NCI-H1417 (cell line): ENCODE measurements around the gene MITF.
A peak's percentile ranks its signal among the peaks of the same experiment; 100 is the strongest.

Experiments
- DNase-seq, 3 experiments: peaks; one replicate each; lab custom pipeline; 2025; lab: John Stamatoyannopoulos, UW

The MITF gene

DNA sequence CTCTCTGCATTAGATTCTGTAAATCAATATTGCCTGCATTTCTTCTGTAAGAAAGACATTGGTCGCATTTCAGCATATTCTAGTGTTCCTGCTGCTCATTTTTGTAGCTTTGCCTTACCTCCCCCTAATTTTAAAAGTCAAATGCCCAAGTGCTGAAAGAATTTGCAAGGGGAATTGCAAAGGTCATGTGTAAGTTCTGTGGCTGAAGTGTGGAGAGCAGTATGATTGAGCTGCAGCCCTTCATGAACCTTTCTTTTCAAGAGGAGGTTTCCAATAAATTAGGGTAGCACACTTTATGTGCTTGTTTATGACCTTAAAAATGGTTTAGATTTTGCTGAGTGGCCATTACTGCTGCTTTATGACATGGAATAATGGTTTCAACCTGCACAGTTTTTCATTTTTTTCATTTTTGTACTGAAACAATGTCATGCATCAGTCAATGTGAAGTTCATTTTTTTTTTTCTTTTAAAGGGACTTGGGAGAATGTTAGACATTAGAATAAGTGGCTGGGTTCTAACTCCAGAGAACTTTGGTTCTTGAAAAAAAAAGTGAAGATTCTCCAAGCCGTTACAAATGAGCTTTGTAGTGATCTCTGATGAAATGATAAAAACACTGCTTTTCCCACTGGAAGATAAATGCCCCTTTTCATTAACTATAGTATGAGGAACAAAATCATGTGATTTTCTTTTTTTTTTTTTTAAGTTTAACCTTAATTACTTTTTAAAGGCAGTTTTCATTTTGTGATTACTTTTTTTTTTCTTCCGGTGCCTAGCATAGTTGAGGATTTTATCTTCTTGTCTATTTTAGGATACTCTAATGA, 99.6 kb downstream of the MITF start:
- DNase-seq = no peak

DNA sequence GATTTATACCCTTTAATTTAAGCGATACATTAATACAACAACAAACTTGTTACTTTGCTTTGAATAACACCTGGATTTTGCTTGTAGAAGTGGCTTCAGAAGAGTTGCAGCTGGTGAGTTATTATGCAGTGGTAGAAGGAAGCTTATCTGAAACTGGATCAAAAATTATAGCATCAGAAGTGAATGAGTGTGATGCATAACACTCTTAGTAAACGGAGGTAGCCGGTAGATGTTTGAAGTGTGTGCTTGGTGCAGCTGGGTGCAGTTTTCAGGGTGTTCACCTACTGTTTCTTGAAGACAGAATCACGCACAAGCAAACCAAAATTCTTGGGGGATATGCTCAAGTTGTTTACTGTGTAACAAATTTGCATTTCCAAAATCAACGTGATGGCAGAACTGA, 103.1 kb downstream of the MITF start:
- no peak for DNase-seq

DNA sequence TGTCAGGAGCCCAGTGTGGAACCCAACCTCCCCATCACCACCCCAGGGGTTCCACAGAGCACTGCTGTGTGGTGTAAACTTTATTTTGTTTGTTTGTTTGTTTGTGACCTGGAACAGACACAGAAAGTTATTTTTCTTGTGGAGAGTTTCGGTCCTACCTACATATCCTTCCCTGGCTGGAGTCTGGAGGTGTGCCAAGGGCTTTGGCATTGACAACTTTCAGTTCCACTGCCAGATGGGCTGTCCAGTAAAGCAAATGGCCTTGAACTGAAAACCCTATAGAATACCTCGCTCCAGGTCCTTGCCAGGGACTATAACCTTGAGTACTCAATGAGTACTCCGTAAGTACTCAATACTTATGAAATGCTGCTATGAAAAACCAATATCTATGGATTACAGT, 103.5 kb downstream of the MITF start:
- no peak for DNase-seq

DNA sequence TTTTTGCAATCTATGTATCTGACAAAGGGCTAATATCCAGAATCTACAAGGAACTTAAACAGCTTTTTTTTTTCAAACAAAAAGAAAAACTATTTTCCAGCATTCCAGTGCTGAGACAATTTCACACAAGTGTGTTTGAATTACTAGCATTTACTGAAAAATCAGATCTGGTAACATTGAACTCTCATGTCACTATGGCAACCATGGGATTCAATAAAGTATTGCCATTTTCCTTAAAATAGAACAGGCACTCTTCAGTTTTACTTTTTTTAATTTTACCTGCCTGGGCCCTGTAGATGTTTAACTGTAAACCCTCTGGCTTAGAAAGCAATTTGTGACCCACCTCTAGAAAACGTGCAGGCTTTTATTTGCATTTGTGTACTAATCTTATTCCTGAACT, 105.4 kb downstream of the MITF start:
- DNase-seq = no peak

DNA sequence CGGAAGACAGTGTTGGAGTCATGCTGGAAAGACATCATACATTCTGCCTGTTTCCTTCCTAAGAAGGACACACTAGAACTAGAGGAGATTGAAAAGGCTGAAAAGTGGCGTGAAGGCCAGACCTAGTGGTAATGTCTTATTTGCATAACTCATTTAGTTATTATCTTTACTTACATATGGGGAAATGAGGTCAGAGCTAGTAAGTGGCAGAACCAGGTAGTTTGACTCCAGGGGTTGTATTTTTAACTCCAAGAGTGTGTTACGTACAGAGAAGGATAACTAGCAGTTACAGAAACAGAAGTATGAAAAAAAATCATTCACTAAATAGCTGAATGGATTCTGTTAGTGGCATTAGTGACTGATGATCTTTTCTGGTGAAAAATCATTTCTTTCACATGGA, 108.0 kb downstream of the MITF start:
- no peak for DNase-seq

DNA sequence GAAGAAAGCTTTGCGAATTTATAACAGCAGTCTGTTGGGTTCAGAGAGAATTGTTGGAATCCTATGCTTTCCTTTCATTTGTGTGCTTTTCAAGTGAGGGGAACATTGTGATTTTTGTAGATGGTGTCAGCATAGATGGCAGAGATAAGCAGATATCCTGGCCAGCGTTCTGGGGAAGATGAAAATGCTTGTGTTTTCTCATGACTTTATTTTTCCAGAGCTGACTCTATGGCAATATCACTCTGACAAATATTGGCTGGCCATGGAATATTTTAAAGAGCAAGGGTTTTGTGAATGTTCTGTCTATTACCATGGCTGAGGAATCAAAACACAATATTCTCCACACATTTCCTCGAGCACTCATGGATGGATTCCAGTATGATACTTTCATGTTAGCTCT, 108.8 kb downstream of the MITF start:
- DNase-seq = no peak

DNA sequence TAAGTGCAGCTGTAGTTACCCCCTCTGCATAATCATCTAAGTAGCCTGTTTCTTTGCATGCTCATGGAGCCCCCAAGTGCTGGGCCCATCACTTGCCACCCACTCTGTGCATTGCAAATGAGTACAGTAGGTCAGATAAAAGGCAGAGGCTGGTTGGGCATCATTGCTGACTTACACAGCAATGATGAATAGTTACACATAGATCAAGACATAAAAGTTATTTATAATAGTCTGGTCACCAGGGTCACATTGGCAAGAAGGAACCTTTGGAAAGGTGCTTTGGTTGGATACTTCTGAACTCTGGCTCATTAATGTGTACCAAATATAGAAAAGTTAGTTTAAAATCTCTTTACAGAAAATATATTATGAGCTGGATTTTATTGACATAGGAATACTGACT, 111.6 kb downstream of the MITF start:
- no peak for DNase-seq

DNA sequence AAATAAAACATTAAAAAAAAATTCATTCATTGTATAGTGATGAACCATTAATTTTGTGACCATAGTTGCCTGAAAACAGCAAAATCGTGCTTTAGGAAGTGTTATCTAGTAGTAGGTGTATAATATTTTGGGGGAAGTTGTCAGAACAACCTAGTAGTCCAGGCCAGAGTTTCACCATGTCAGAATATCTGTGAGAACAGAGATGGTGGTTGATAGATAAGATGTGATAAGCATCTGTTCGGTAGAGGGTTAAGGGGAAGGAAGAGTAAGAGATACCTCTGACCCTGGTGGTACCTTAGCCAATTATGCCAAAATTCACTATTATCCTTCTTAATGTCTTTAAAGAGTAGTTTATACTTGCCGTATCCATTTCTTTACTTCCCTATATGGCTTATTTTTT, 113.8 kb downstream of the MITF start:
- no peak for DNase-seq

DNA sequence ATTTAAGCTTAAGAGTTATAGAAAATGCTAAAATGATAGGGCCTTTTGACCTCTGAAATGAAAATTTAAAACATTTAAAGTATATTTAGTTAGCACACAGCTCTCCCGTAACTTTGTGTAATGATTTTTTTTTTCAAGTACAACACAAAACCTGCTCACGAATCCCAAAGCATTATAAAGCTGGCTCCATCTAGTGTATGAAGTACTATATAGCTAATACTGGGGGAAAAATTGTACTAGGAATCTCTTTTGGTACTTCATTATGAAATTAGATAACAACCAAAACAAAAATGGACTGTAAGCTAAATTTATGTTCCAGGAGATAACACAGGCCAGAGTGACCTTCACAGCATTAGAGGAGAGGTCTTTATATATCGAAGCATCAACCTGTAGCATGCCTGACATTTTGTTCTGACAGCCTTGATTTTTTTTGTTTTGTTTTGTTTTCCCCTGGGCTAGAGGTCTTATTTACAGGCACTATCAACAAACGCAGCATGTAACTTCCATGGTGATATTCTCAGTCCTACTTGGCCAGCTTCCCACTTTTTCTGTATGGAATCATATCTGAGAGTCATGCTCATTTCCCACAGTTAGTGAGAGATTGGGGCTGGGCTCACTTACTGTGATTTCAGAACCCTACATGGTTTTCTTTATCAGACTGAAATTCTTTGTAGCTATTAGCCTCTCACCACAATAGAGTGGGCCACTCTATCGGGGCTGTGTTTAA, 116.3 kb downstream of the MITF start:
- DNase-seq = peak in 2 of 3 experiments; percentile 13 to 51

DNA sequence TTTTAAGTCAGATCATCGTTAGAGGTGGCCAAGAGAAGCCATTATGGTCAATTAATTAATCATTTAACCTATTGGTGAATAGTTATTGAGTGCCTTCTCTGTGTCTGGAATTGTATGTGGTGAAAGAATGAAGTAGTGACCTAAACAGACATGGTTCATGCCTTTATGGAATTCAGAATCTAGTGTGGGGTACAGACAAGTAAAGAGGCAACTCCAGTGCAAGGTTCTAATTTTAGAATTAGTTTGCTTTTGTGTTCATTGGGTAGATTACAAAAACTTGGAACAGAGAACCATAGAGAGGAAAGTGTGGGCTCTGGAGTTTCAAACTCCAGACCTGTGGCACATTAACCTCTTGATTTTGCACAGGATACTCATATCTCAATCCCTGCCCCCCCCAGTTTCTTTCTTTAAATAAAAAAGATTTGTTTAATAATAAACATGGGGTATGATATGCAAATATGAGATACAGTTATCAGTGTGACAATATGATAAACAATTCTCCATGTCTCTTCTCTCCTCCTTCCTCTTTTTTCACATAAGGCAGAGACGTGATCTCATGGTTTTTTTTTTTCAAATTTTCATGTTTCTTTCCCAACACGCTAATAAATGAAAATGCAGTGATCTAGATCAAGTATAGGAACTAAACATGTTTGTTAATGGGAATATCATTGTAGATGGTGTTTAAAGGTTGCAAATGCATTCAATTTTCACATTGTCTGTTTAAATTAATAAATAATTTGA, 117.9 kb downstream of the MITF start:
- no peak for DNase-seq

DNA sequence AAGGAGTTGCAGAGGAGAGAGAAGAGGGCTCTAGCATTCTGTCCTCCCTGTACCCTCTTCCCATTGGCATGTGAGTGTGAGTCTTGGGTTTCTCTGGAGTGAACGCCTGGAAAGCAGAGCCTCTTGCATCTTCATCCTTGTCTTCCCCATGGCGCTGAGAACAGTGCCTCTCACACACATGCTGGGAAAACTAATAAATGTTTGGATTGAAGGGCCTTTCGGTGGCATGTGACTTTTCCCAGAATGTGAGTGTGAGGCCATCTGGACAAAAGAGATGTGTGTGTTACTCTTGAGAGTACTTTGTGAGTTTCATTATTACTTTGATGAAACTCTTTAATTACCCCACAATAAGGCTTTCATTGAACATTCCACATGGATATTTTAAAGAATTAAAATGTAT, 122.3 kb downstream of the MITF start:
- no peak for DNase-seq

DNA sequence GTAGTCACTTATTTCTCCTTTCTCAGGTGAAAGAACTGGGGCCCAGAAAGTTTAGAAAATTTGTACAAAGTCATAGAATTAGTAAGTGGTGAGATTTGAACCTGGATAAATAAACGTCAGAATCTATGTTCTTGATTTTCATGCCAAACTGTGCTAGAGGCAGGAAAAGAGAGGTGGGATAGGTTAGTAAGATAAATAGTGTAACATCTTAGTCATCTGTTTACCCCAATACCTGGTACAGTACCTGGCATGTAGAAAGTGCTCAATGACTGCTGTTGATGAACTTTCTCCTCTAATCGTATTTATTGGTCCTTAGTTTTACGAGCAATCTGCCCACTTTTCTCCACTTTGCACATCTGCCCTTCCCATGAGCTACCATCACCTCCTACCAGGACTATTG, 124.9 kb downstream of the MITF start:
- DNase-seq = no peak

DNA sequence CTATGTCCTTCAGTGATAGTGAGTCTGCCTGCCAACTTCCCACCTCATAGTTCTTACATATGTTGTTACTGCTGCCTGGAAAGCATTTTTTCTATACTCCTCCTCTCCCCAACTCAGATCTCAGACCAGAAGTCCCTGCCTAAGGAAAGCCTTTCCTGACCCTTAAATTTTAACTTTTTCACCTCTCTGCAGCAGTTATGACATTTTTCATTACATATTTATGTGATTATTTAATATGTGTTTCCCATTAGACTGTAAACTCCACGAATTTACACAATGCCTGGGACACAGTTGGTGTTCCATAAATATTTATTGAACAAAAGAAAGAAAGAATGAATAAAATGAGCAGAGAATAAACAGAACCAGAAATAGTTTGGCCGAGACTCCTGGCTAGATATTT, 125.5 kb downstream of the MITF start:
- DNase-seq = no peak

DNA sequence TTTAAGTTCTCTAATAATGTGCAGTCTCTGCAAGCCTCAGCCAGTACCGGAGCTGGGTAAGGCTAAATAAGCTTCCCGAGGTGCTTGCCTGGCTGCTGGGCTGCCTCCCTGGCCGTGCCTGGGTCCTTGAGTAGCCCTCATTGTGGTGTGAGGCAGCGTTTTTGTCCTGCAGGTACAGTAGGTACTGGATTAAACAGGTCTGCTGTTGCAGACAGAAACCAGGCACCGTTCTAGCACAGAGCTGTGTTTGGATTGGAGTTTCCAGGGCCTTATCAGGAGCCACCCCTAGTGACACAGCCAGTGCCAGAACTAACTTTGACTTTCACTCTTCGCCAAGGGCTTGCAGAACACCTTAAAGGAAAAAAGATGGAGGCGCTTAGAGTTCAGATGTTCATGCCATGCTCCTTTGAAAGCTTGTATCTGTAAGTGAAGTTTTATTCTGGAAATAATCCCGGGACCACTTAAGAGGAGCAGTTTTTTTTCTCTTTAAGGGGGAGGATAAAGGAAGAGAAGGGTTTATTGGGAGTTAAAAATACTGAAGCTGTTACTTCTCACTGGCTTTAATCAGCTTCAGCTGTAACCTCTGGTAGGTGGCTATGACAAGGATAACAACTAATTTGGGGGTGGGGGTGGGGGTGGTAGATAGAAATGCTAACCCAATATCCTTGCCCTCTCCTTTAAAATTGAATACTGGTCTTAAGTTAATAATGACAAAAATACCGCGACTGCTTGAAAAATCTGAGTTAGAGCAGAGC, 126.8 kb downstream of the MITF start:
- DNase-seq = no peak

DNA sequence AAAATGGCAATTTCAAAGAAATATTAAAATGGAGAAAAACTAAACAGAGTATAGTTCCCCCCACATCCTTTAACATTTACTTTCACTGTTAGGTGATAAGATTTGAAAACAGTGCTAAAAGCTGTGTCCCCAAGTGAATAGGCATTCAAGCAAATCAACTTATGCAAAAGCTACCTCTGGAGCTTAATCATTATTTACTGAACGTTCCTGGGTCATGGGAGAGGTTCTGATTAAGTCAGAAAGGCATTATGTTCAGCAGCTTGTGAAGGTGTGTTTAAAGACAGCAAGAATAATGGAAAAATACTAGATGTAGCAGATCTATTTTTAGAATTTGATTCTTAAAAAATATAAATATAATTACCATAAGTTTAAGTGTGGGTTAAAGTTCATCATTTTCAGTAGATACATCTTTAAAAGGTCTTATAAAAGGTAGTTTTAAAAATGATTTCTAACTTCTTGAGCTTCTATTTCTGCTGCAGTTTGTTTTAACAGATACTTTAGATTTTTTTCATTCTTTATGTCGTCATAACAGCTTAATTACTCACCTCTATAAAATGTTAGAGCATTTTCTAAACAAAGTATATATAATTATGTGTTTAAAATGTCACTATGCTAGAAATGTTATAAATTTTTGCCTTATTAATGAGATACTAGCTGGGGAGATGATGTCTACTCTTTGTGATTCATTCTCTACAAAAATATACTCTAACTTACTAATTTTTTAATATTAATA, 127.9 kb downstream of the MITF start:
- peak in 1 of 3 experiments; percentile 12 for DNase-seq

DNA sequence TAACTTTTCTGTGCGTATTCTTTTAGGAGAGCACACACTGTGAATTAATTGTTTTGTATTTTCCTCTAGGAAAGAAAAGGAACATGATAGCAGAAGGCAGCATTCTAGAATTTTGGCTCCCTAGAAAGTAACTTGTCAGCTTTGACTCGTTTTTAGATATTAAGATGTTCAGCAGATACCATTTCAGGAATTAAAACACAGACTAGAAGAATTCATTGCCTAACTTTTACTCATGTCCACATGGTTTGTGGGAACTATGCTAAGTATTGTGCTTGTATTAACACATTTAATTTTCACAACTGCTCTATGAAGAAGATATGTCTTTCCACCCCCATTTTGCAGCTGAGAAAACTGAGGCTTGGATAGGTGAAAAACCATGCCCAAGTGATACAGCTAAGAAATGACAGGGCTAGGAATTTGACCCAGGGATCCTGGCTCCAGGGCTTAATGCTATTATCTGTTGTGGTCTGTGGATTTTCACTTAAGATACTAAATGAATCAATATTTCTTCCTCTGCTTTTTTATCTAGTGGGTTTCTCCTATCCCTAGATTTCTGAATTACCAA, 128.8 kb downstream of the MITF start:
- no peak for DNase-seq

DNA sequence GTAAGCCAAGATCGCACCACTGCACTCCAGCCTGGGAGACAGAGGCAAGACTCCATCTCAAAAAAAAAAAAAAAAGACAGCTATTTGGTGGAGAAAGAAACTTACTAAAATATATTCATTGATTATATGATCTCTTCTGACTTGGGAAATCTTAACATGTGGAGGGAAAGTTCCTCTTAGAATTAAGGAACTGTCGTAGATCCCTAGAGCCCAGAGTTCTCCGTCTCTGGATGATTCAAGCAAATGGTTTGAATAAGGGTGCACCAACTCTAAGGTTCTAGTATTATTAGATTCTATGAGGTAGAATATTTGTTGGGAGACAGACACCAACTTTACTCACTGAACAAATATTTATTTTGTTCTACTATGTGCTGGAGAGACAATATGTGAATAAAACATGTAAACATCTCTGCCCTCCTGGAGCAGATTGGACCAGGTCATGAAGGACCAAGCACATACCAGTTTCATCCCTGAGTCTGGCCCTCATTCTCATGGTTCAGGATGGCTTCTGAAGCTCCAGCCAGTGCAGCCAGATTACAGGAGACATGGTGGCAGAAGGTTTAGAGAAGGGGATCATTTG, 129.7 kb downstream of the MITF start:
- DNase-seq = no peak

DNA sequence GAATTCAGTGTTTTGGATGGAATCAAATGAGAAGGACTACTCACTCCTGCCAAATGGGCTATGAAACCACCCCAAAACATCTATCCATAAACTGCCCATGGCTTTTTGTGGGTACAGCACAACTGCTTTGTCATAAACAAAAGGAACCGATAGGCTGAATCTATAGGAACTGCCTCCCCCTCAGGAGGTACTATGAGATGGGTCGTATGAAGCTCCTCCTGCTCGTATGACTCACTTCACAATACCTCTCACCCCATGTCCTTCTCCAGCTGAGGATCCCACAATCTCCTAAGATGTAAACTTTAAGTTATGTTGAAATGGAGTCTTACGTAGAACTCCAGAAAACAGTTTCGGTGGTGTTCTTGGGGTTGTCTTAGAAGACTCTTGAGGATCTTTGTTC, 130.4 kb downstream of the MITF start:
- DNase-seq = no peak

DNA sequence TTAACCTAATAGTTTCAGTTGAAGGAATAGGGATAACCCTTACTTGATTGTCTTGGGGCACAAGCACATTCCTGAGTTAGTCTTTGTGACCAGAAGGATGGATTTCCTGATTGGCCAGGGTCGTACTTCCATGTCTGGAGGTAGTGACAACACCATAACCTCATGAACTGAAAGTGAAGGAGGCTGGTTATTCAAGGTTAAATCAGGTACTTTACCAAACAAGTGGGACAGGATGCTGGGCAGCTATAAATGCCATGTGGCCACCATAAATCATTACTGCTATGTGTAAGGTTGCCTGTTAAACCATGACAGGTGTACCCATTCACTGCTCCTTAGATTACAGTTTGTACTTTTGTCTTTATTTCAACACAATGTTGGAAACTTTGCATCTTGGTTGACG, 132.0 kb downstream of the MITF start:
- DNase-seq = no peak

DNA sequence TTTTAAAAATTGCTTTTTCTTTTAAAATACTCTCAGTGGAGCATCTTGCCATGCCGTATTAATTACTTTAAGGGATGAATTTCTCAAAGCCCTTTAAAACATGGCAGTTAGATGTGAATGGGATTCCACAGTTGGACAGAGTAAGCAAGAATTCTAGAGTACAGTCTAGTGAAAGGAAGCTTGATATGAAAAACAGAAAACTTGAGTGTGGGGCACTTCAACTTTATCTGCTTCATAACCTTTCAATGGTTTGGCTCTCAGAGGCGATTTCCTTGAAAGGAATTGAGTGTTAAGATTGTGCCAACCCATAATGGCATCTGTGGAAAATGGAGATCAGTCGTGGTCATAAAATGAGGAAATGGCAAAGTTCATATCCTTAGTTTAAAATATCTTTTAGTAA, 132.6 kb downstream of the MITF start:
- DNase-seq = no peak
